ENCODE measurements around the gene HEXIM1.

DNA sequence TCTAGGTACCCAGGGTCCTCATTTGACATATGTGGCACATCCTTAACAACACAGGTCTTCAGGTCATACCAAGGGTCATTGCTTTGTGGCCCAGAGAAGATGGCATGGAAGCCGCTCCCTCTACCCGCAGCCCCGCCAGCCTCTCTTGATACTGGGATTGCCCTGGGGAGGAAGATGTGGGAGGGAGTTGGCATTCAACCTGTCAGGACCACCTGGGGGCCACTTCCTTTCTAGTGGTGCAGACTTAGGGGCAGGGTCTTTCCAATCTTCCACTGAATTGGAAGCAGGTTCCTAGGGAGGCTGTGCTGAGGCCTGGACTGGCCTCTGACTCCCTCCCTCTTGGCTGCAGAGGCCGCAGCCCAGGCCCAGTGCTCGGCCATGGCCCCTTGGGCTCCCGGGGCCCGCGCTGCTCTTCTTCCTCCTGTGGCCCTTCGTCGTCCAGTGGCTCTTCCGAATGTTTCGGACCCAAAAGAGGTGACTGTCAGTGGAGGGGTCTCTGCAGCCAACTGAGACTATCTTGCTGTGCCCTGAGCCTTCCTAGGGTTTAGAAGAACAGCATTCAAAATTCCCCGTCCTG lies 5.1 kb upstream of the HEXIM1 start:
- TF ChIP-seq POLR2AphosphoS5 (IDR thresholded peaks at IDR 0.05; ENCODE audit: low read depth, low read length) (no peak), POLR2A (IDR thresholded peaks at IDR 0.05; ENCODE audit: low read depth, low read length) (no peak), SPI1 (IDR thresholded peaks at IDR 0.05; ENCODE audit: low read depth, low read length) (no peak), PAX5 (IDR thresholded peaks at IDR 0.05; ENCODE audit: insufficient read depth, low read length, severe bottlenecking) (no peak)

Measured in GM12891 (cell line).